Measurements from ENCODE around the gene RC3H2.

- no peak for TF ChIP-seq MAFK (IDR thresholded peaks at IDR 0.05; ENCODE audit: partially characterized antibody)
- TF ChIP-seq, protein P1, sequence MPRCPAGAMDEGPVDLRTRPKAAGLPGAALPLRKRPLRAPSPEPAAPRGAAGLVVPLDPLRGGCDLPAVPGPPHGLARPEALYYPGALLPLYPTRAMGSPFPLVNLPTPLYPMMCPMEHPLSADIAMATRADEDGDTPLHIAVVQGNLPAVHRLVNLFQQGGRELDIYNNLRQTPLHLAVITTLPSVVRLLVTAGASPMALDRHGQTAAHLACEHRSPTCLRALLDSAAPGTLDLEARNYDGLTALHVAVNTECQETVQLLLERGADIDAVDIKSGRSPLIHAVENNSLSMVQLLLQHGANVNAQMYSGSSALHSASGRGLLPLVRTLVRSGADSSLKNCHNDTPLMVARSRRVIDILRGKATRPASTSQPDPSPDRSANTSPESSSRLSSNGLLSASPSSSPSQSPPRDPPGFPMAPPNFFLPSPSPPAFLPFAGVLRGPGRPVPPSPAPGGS (IDR thresholded peaks at IDR 0.05), result no peak
- no peak for TF ChIP-seq RCOR1 (IDR thresholded peaks at IDR 0.05; ENCODE audit: low read depth, low read length)
- TF ChIP-seq EP300 (IDR thresholded peaks at IDR 0.05), result no peak
- TF ChIP-seq TP53 (CRISPR knock-in tag; IDR thresholded peaks at IDR 0.05), result no peak
- TF ChIP-seq PHF8 (IDR thresholded peaks at IDR 0.05; ENCODE audit: borderline replicate concordance, low read depth), result no peak
- no peak for TF ChIP-seq KDM5A (IDR thresholded peaks at IDR 0.05)
- TF ChIP-seq CTCF (IDR thresholded peaks at IDR 0.05), result no peak
- no peak for TF ChIP-seq POLR2AphosphoS2 (conservative IDR thresholded peaks at IDR 0.05; ENCODE audit: low read length)
- TF ChIP-seq POLR2A (IDR thresholded peaks at IDR 0.05; ENCODE audit: low read length), result no peak
- no peak for TF ChIP-seq ATOH8 (CRISPR knock-in tag; IDR thresholded peaks at IDR 0.05; ENCODE audit: low read depth)
- no peak for TF ChIP-seq CEBPB (IDR thresholded peaks at IDR 0.05)
- TF ChIP-seq, protein P2, sequence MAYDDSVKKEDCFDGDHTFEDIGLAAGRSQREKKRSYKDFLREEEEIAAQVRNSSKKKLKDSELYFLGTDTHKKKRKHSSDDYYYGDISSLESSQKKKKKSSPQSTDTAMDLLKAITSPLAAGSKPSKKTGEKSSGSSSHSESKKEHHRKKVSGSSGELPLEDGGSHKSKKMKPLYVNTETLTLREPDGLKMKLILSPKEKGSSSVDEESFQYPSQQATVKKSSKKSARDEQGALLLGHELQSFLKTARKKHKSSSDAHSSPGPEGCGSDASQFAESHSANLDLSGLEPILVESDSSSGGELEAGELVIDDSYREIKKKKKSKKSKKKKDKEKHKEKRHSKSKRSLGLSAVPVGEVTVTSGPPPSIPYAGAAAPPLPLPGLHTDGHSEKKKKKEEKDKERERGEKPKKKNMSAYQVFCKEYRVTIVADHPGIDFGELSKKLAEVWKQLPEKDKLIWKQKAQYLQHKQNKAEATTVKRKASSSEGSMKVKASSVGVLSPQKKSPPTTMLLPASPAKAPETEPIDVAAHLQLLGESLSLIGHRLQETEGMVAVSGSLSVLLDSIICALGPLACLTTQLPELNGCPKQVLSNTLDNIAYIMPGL (CRISPR knock-in tag; IDR thresholded peaks at IDR 0.05; ENCODE audit: borderline replicate concordance), result no peak
- TF ChIP-seq ZSCAN20 (CRISPR knock-in tag; IDR thresholded peaks at IDR 0.05), result no peak
Measured at GRCh38 chr9:122900791-122901190, 4.4 kb downstream of the RC3H2 start.
